ENCODE measurements around the gene PLD1.

The PLD1 gene

DNA sequence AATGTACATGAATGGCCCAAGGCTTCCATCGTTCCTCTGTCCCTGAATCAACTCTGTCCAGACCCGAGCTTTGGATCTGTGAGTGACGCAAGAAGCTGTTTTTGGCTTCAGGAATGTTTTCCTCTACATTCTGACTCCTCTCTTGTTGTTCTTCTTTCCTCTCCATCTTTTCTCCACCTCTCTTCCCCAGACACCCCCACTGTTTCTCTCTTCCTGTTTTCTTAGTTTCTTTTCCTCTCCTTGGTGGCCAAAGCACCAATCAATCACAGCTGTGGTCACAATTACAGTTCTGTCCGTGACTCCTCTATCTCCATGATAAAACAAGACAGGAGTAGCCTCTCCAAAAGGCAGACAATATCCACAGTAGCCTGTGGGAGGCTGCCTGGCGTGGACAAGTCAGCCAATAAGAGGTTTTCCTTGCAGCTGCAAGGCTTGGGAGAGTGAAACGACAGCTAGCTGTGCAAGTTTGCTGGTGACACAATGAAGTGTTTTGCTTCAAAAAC, 28.0 kb upstream of the PLD1 start:
- peak; percentile 65 for DNase-seq (ENCODE audit: low spot score)

DNA sequence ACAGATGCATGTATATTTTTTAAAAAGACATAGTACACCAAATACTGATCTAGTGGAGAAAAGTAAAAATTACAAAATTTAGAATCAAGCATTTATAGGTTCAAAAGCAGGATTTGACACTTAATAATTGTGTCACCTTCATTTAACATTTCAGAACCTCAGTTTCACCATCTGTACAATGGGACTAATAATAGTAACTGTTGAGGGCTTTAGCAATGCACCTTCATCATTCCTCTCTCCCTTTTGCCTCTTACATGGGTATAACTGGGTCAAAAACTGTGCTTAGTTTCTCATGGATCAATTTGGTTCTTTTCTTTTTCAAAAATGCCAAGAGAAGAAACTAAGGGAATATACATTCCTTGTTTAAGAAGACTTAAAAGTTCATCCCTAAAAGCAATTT, 27.4 kb upstream of the PLD1 start:
- no peak for DNase-seq (ENCODE audit: low spot score)

DNA sequence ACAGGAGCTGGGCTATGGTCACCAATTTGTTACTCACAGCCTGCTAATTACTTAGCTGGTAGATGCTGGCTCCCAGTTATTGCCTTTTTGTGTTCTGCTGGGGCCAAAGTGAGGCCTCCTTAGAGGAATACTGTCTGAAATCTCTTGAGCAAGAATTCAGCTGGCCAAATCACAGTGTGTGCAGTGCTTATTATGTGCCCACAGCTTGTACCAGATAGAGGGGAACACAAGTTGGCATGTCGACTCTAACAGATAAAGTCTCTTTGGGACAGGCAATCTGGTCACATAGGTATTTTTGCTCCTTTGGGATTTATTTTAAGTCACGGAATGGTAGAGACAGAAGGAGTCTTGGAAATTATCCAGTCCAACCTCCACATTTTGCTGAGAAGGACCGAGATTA, 26.6 kb upstream of the PLD1 start:
- DNase-seq (ENCODE audit: low spot score), result no peak

DNA sequence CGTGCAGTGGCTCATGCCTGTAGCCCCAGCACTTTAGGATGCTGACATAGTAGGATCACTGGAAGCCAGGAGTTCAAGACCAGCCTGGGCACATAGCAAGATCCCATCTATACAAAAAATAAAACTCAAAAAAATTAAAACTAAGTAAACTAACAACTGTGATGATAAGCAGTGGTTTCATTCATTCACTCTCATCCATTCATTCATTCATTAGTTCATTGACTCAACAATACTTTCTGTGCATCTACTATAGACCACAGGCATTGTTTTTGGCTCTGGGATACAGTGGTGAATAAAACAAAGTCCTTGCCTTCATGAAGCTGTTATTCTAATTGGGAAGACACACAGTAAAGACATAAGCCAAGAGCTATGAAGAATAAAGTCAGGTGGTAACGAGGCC, 25.3 kb upstream of the PLD1 start:
- no peak for DNase-seq (ENCODE audit: low spot score)

DNA sequence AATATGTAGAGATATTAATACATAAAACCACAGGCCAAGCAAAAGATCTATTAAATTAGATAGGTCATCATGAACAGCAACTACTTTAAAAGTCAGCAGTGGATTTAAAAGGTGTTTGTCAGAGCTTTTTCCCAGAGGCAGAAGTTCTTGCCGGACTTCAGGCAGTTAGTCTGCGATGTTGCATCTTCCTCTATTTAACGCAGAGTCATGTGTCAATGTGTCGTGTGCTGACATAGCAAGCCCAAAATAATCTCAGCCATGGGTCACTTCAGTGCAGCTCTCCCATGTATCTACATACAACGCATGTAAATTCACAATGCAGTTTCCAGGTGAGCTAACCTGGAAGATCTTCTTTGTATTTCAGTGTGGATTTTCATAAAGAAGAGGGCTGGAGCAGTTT, 24.8 kb upstream of the PLD1 start:
- no peak for DNase-seq (ENCODE audit: low spot score)

DNA sequence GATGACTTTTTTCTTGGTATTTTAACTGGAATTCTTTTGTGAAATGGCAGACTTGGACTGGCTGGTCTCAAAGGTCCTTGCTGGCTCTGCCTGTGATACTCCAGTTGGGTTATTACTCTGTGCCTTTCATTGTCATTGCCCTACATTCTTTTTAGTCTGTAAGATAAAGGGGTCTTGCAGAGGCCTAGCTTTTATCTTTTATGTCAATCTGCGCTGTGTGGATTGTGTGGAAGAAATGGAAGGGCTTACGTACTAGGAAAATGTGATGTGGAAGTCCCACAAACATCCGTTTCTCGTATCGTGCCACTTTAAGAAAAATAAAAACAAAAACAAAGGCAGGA, 24.1 kb upstream of the PLD1 start:
- no peak for DNase-seq (ENCODE audit: low spot score)

DNA sequence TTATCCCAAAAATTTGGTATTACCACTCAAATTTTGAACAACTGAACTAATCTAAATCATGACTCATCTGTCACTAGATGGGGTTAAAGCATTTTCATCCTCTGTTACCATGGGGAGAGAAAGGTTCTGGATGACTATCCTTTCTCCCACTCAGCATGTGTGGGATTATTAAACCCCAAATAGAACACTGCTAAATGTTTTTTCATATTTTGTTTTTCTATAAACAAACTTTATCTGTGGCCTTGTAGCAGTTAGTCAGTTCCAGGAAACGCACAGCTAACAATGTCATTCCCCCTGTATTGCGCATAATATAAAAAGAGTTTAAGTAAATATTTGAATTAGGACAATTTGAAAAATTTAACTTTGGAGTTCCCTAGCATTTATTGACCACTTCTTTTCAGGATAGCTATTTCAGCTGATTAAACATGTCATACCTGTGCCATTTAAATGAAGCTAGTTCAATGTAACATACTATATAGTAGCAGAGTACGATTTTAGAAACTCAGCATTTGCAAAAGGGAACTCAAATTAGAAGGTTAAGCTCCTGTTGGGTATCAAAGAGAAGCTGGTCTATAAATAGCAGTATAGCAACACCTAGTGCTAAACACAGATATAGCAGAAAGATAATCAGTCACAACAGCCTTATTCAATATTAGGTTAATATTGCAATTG, 23.6 kb upstream of the PLD1 start:
- DNase-seq (ENCODE audit: low spot score), result peak; percentile 40

DNA sequence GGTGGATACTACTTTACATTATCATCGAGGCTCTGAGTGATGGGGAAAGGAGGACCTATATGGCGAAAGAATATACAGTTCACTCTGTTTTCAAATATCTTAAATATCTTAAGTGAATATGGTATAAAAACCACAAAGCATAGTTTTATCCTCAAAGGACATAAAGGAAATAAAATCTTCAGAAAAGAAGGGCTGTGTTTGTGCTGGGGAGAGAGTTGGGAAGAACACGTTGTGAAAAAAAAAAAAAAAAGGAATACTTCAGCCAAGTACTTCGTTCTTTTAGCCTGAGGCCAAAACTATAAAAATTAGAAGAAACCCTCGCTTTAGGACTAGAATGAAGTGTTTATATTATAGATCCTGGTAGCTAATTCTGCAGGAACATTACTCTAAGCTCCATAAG, 22.7 kb upstream of the PLD1 start:
- no peak for DNase-seq (ENCODE audit: low spot score)

DNA sequence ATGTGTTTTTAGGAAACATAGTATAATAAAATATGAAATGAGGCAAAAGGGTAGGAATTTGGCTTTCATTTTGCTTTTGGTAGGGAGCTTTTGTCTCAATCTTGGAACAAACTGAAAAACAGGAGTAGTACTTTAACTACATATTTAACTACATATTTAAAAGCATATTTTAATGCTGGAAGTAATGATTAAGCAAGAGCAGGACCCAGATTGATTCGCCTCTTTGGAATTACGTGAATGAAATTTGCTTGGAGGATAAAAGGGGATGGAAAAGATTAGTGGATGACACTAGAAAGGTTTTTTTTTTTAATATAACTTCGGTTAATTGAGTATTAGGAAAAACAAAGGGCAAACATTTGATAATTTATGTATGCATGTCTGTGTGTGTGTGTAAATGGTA, 21.7 kb upstream of the PLD1 start:
- DNase-seq (ENCODE audit: low spot score), result peak; percentile 39

DNA sequence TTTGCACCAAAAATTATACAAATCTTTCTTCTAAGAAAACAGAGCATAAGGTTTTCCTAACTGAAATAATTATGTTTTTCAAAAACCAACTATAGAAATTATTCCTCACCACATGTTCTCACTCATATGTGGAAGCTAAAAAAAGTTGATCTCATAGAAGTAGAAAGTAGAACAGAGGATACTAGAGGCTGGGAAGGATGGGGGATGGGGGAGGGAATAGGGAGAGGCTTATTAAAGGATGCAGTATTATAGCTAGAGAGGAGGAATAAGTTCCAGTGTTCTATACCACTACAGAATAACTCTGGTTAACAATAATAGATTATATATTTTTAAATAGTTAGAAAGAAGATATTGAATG, 20.2 kb upstream of the PLD1 start:
- DNase-seq (ENCODE audit: low spot score), result no peak

DNA sequence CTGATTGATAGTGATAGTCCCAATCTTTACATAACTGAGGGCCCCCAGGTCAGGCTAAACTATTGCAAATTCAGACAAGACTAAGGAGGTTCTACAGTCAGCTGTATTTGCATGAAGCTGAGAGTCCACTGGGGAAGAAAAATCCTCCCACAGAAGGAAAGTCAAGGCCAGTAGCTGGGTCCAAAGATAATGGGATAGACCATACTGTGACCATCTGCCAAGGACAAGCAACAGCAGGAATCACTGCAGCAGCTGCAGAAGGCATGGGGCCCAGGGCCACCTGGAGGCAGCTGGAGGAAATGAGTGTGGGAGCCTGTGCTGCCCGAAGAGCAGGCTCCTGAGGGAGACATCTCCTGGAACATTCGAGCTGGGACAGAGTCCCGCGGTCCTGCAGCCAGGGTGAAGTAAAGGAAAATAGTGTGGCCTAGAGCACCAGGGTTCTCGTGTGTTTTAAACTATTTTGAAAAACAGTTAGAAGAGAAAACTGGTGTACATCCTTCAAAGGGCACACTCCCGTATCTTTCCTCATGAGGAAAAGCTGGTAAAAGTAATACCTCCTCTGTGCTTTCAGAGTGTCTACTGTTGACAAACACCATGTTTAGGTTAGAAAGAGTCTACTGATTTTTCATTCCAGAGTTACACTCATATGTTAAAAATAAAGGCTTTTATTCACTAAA, 19.7 kb upstream of the PLD1 start:
- peak; percentile 75 for DNase-seq (ENCODE audit: low spot score)

DNA sequence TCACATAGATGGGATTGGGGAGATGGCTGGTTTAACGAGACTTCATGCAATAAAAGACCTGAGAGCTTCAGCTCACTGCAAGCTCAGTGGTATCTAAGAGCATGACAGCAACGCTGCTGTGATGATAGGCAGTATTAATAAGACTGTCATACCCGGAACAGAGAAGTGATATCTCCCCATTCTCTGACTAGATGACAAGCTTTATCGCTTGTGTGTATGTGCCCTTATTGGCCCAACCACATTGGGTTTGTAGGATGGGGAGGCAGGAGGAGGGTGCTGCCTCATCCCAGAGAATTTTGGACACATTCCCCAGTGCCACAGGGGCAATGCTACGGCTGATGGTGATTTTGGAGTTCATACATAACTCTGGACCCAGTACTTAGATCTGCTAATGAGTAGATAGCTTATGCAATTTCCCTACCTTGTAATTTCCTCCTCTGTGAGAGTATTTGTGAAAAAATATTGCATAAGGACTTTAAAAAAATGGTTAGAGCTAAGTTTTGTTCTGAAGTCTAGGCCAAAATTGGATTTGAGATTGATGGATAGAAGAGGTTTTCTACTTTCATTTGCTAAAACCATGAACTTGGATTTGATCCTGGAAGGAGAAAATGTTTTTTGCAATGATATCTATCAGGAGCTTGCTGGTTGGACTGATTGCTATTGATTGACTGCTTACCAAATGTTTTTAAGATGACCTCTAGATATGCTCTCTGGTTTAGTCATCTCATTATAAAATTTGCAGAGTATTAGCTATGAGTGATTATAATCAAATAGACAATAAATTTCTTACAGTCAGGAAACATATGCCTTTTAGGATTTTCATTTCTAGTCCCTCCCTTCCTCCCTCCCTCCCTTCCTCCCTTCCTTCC, 18.9 kb upstream of the PLD1 start:
- no peak for DNase-seq (ENCODE audit: low spot score)

DNA sequence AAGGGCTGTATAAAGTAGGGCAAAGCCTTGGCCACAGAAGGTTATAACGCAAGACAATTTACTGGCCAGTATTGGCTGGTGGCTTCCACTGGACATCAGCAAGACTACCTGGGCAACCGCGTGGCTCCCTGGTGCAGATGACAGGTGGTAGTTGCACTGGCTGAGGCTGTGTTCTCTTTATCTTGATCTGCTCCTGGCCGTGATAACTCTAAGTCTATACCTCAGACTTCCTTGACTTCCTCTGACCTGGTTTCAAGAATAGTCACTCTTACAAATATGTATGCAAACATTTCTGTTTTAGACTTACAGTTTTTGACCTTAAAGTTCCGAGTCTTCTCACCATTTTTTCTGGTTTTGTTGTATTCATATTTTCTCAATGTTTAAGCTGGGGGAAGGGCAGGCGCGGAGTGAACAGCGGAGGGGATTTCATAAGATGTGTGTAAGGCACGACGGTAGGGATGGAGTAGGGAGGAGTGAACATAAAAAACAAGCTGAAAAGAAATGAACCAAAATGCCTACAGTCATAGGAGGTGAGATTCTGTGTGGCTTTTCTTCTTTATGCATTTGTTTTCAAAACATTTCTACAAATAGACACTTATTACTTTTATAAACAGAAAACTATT, 17.7 kb upstream of the PLD1 start:
- no peak for DNase-seq (ENCODE audit: low spot score)

DNA sequence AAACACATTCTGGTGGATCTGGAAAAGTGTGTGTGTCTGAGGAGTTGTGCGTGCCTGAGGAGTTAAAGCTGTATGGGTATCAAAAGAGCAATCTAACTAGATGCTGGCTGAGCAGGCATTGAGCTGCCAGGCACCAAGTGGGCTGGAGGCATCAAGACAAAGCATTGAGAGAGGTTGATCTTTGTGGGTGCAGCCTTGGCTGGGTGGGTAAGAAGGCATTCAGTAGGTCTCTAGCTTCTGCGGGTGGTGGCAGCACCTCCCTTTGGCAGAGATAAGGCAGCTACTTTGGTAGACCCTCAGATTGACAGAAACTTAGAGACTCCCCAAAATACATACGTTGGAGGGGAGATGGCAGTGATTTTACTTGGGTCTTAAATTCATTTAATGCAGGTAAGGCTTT, 17.1 kb upstream of the PLD1 start:
- no peak for DNase-seq (ENCODE audit: low spot score)

DNA sequence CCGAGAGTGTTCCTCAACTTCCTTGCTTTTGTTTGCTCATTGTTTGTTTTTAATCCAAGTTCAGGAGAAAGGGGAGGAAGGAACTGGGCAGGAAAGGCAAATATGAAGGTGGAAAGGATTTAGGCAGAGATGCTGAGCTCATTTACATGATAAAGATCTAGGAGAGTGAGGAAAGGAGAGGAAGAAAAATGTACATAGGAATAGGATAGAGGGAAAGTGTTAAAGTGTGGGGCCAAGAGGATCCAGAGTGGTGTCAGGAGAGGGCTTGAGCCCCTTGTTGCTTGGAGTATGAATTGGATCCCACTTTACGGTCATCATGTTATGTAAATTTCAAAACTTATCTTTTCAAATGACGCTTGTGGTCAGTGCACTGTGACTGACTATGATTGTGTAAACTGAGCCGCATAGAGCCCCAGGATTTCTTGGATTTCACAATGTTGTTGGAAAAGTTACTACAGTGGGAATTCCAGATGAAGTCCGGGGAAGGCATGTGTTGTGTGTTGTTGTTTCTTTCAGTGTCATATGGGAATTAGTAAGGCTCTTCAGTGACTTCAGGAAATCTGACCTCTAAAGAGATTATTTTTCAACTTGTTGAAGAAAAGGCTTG, 15.0 kb upstream of the PLD1 start:
- DNase-seq (ENCODE audit: low spot score), result peak; percentile 72

DNA sequence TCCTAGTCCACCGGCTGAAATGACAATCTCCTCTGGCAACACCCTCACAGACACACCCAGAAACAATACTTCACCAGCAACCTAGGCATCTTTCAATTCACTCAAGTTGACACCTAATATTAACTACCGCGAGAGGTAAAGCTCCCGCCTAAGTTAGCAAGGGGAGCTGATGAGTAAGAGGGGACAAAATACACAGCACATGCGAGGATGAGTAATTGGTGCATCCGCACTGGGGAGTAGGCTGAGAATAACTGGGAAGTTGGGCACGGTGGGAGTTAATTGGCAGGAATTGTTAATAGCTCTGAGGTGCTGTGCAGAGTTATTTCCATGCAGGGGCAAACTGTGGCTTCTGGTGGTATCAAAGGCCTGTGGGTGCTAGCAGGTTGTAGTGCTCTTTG, 14.5 kb upstream of the PLD1 start:
- DNase-seq (ENCODE audit: low spot score), result no peak

DNA sequence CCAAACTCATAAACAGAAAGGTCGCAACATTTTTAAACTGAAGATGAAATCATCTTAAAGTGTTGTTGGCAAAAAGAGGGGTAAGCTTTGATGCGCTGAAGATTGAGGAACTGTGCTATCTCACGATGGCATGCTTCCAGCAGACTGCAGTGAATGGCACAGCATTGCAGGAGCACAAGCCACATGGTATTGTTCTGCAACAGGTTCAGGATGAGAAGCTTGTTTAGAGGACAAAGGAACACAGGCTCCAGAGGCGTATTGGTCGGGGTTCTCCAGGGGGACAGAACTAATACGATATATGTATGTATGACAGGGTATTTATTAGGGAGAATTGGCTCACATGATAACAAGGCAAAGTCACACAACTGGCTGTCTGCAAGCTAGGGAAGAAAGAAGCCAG, 13.8 kb upstream of the PLD1 start:
- no peak for DNase-seq (ENCODE audit: low spot score)

DNA sequence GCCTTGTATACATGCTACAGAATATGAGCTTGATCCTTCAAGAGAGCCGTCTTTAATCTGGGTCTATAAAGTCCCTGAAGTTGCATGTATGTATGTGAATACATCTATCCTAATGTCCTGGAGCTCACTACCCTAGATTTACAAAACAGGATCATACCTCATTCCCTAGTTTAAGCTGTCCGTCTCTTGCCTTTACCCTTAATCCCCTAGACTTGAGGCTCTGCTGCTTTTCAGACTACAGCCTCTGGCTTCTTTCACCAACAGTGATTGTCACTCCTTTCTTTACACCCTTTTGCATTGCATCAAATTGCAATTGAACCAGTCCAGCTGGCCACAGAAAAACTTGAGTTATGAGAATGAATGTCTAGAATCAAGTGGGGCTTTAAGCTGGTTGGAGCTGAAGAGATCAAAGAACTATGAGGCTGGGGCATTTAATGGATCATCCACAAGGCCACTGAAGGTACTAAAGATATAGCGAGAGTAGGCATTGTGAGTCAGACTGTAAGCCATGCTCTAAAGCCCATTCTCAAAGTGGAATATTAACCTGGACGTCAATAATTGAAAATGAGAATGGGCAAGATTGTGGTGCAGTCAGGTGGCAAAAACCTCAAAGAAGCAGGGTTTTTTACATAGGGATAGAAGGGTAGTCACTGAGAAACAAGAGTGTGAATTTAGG, 12.3 kb upstream of the PLD1 start:
- no peak for DNase-seq (ENCODE audit: low spot score)

DNA sequence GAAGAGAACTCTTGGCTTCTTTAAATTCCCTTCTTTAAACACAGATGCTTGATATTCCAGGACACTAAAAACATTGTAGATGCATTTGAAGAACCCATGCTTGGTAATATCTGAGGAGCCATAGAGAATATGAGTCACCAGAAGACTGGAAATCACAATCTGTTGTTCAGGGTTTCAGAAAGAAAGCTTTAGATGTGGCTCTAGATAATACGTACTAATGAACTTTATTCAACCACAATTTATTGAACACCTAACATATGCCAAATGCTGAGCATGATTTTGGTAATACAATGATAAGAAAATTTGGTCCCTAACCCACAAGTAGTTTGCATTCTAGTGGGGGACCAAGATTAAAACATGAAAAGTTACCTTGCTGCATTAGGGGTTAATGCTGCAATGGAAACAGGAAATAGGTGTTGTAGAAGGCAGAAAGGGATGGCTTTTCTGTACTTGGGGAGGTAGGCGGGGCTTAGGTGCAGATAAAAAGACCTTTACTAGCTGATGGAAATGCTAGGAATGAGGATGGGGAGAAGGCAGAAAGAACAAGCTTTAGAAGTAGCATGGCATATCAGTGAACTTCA, 11.6 kb upstream of the PLD1 start:
- no peak for DNase-seq (ENCODE audit: low spot score)

DNA sequence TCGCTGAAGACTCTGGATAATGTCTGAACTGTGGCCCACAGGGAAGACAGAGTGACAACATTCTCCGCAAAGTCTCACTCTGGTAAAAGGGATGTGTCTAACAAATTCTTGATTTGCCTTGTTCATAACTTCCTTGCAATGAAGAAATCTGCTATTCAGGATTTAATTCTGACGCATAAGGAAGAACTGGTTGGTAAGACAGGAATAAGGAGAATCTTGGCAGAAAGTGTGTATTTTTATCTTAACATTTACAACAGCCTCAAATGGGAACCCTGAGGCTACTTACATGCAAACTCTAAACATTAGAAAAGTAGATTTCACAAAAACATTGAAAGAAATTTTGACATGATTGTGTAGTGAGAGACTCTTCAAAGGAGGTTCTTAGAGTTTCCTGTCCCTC, 10.8 kb upstream of the PLD1 start:
- DNase-seq (ENCODE audit: low spot score), result no peak

DNA sequence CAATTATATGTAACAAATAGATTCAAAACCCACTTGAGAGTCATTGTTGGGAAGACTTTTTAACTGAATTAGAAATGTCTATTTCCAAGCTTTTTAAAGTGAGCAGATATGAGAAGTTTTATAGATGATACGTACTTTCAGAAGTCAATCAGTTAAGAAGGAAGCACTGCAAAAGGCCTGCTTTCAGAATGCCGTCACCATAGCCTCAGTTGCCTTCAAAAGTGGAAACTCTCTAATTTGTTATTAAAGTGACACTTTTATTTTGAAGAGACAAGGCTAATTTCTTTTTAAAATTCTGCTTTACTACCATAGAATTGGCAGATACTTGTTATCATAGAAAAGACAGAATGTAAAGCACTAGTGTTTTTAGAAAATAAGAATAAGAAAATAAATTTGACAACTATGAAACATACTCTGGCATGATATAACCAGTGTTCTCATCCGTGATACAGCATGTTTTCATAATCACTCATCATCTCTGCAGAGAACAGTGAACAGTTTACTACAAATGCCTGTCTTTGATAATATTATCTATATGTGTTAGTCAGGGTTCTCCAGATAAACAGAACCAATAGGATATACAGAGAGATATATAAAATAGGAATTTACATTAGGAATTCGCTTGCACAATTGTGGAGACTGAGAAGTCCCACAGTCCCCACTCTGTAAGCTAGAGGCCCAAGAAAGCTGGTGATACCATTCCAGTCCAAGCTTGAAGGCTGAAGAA, 7.0 kb upstream of the PLD1 start:
- DNase-seq (ENCODE audit: low spot score), result no peak

All from GM03348 (cell line).